T-helper 2 cell treated with Interferon-gamma antibody and Interleukin-4, amounts not matched to agents 5 μg/mL and 100 μg/mL, for 36 hours (primary cell): ENCODE data around the gene HEATR5A.
"Not testable (repeated sequence)": the region's sequence is repeated elsewhere in the genome, so short reads cannot be mapped to it uniquely, and the experiment has no call there.

Experiments
- DNase-seq: peaks from one replicate; pipeline ENCODE4 v3.0.0; 2021; ENCODE audit warnings: low spot score
- H3K27ac Mint-ChIP-seq: one replicate; pipeline ENCODE4 v1.8.0; 2021; ENCODE audit warnings: mild to moderate bottlenecking, mixed read lengths
- H3K27me3 Mint-ChIP-seq: one replicate; pipeline ENCODE4 v1.8.0; 2021; ENCODE audit warnings: low read depth, mixed read lengths
- H3K36me3 Mint-ChIP-seq: one replicate; pipeline ENCODE4 v1.8.0; 2021; ENCODE audit warnings: low read depth, mixed read lengths
- H3K4me1 Mint-ChIP-seq: one replicate; pipeline ENCODE4 v1.8.0; 2021; ENCODE audit warnings: low read depth, mixed read lengths
- H3K4me3 Mint-ChIP-seq: one replicate; pipeline ENCODE4 v1.8.0; 2022; ENCODE audit warnings: mild to moderate bottlenecking, moderate library complexity, mixed read lengths
- H3K9me3 Mint-ChIP-seq: one replicate; pipeline ENCODE4 v1.8.0; 2021; ENCODE audit warnings: mixed read lengths

Gene HEATR5A

GRCh38 chr14:31389946-31390345 lies 30.4 kb downstream of the HEATR5A start:
- Mint-ChIP-seq H3K27me3 (no peaks in the 10 kb centered on the region), H3K36me3 (peaks cover 1% of the 10 kb centered on the region), H3K4me1 (peaks cover 15% of the 10 kb centered on the region), H3K27ac (no peak overlapping the region), H3K9me3 (no peaks in the 10 kb centered on the region), H3K4me3 (no peak overlapping the region)
- DNase-seq, result no peak

- Mint-ChIP-seq H3K9me3 (no peaks in the 10 kb centered on the region), H3K27me3 (no peaks in the 10 kb centered on the region), H3K4me3 (no peak overlapping the region), H3K27ac (no peak overlapping the region), H3K4me1 (peaks cover 15% of the 10 kb centered on the region), H3K36me3 (peaks cover 1% of the 10 kb centered on the region)
- DNase-seq, result peak; percentile 50
These were observed 31.5 kb downstream of the HEATR5A start for GRCh38 chr14:31388687-31389413.

GRCh38 chr14:31387091-31387490 lies 33.3 kb downstream of the HEATR5A start:
- peaks cover 15% of the 10 kb centered on the region for H3K4me1 Mint-ChIP-seq
- no peaks in the 10 kb centered on the region for H3K9me3 Mint-ChIP-seq
- H3K36me3 Mint-ChIP-seq, result peaks cover 1% of the 10 kb centered on the region

GRCh38 chr14:31386271-31386670 lies 34.1 kb downstream of the HEATR5A start:
- Mint-ChIP-seq H3K27ac (no peak overlapping the region), H3K4me3 (no peak overlapping the region), H3K36me3 (peaks cover 6% of the 10 kb centered on the region), H3K4me1 (peaks cover 13% of the 10 kb centered on the region), H3K9me3 (no peaks in the 10 kb centered on the region), H3K27me3 (no peaks in the 10 kb centered on the region)
- no peak for DNase-seq

More at GRCh38 chr14:31387091-31387490, 33.3 kb downstream of the HEATR5A start:
- Mint-ChIP-seq H3K4me3 (no peak overlapping the region), H3K27ac (no peak overlapping the region), H3K27me3 (no peaks in the 10 kb centered on the region)
- DNase-seq, result no peak

GRCh38 chr14:31382221-31382620 lies 38.1 kb downstream of the HEATR5A start:
- Mint-ChIP-seq H3K4me1 (peaks cover 10% of the 10 kb centered on the region), H3K36me3 (peaks cover 9% of the 10 kb centered on the region), H3K27ac (no peak overlapping the region), H3K4me3 (no peak overlapping the region), H3K27me3 (no peaks in the 10 kb centered on the region), H3K9me3 (no peaks in the 10 kb centered on the region)
- DNase-seq, result no peak

GRCh38 chr14:31380106-31380505 lies 40.2 kb downstream of the HEATR5A start:
- DNase-seq, result no peak
- peaks cover 8% of the 10 kb centered on the region for H3K36me3 Mint-ChIP-seq
- no peak overlapping the region for H3K27ac Mint-ChIP-seq
- H3K4me1 Mint-ChIP-seq, result peaks cover 10% of the 10 kb centered on the region
- no peaks in the 10 kb centered on the region for H3K9me3 Mint-ChIP-seq
- H3K27me3 Mint-ChIP-seq, result no peaks in the 10 kb centered on the region
- H3K4me3 Mint-ChIP-seq, result no peak overlapping the region

- not testable (repeated sequence) for DNase-seq, H3K9me3 Mint-ChIP-seq, H3K36me3 Mint-ChIP-seq
These were observed 41.0 kb downstream of the HEATR5A start for GRCh38 chr14:31379125-31379947.

GRCh38 chr14:31377433-31377832 lies 42.9 kb downstream of the HEATR5A start:
- H3K36me3 Mint-ChIP-seq, result peaks cover 12% of the 10 kb centered on the region
- no peak for DNase-seq
- no peaks in the 10 kb centered on the region for H3K27me3 Mint-ChIP-seq
- H3K27ac Mint-ChIP-seq, result no peak overlapping the region
- no peaks in the 10 kb centered on the region for H3K9me3 Mint-ChIP-seq
- no peak overlapping the region for H3K4me3 Mint-ChIP-seq
- H3K4me1 Mint-ChIP-seq, result peaks cover 10% of the 10 kb centered on the region

More at GRCh38 chr14:31379125-31379947, 41.0 kb downstream of the HEATR5A start:
- H3K4me1 Mint-ChIP-seq, result peaks cover 10% of the 10 kb centered on the region
- H3K27me3 Mint-ChIP-seq, H3K27ac Mint-ChIP-seq, H3K4me3 Mint-ChIP-seq: not testable (repeated sequence)

- peaks cover 14% of the 10 kb centered on the region for H3K4me1 Mint-ChIP-seq
- H3K36me3 Mint-ChIP-seq, result peaks cover 4% of the 10 kb centered on the region
- no peak for DNase-seq
- no peaks in the 10 kb centered on the region for H3K9me3 Mint-ChIP-seq
- H3K4me3 Mint-ChIP-seq, result peak overlapping the region; percentile 22
- no peaks in the 10 kb centered on the region for H3K27me3 Mint-ChIP-seq
- peak overlapping the region; percentile 41 for H3K27ac Mint-ChIP-seq
These were observed 48.7 kb downstream of the HEATR5A start for GRCh38 chr14:31371646-31372045.

GRCh38 chr14:31363331-31364073 lies 56.8 kb downstream of the HEATR5A start:
- Mint-ChIP-seq H3K4me3 (no peak overlapping the region), H3K27ac (no peak overlapping the region), H3K9me3 (no peaks in the 10 kb centered on the region), H3K4me1 (no peaks in the 10 kb centered on the region), H3K27me3 (no peaks in the 10 kb centered on the region), H3K36me3 (no peaks in the 10 kb centered on the region)
- no peak for DNase-seq

GRCh38 chr14:31362746-31363145 lies 57.6 kb downstream of the HEATR5A start:
- Mint-ChIP-seq H3K4me1 (no peaks in the 10 kb centered on the region), H3K36me3 (no peaks in the 10 kb centered on the region), H3K27me3 (no peaks in the 10 kb centered on the region), H3K9me3 (no peaks in the 10 kb centered on the region), H3K27ac (no peak overlapping the region), H3K4me3 (no peak overlapping the region)
- DNase-seq, result no peak

- H3K27ac Mint-ChIP-seq, DNase-seq, H3K4me1 Mint-ChIP-seq, H3K4me3 Mint-ChIP-seq, H3K27me3 Mint-ChIP-seq, H3K9me3 Mint-ChIP-seq, H3K36me3 Mint-ChIP-seq: not testable (repeated sequence)
These were observed 58.6 kb downstream of the HEATR5A start for GRCh38 chr14:31361761-31362160.

- Mint-ChIP-seq H3K36me3 (no peaks in the 10 kb centered on the region), H3K27me3 (no peaks in the 10 kb centered on the region), H3K9me3 (no peaks in the 10 kb centered on the region), H3K27ac (no peak overlapping the region), H3K4me1 (no peaks in the 10 kb centered on the region), H3K4me3 (no peak overlapping the region)
- no peak for DNase-seq
These were observed 59.3 kb downstream of the HEATR5A start for GRCh38 chr14:31360919-31361662.
